Daoy (cell line): Measurements from ENCODE around the gene GPI. TPM values are rescaled to one million over a fixed set of nuclear protein-coding genes. Genes with fewer than 3 reads are reported as not detected.

Source experiments
- DNase-seq: peaks from one replicate; pipeline ENCODE4 v3.0.0-alpha.2; 2015; ENCODE audit warnings: low read depth
- total RNA-seq: library from RNA; depleted of rRNA; stranded (reverse); fragments of >200 nt; shearing (Covaris generic); gene quantifications from 2 replicates; pipeline ENCODE4 v1.2.3, GENCODE V29; 2014

GPI gene
- total RNA-seq, 1 experiment from 2014 or later: 124 TPM

DNA sequence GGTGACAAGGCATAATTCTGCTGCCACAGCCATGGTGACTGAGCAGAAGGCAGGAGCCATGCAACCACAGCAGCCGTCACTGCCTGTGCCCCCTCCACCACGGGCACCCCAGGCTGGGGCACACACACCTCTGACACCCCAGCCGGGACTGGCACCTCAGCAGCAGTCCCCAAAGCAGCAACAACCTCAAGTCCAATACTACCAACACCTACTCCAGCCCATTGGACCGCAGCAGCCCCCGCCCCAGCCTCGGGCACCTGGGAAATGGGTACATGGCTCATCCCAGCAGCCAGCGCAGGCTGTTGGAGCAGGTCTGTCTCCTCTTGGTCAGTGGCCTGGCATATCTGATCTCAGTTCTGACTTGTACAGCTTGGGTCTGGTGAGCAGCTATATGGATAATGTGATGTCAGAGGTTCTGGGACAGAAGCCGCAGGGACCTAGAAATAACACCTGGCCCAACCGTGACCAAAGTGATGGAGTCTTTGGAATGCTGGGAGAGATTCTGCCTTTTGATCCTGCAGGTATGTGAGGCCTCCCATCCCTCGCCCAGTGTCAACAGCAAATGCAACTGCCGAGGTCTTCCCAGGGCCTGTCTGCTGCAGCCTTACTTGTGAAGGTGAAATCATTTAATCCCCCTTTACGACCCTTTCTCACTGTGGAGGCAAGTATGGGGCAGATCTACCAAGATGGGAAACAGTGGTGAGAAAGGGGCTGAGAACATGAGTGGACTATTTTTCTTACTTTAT is 22.9 kb upstream of the GPI start:
- DNase-seq: no peak

GRCh38 chr19:34343751-34344150 is 21.2 kb upstream of the GPI start:
- DNase-seq: no peak

GRCh38 chr19:34345947-34346351 is 19.0 kb upstream of the GPI start:
- peak; percentile 68 for DNase-seq

GRCh38 chr19:34347561-34348165 is 17.3 kb upstream of the GPI start:
- no peak for DNase-seq

DNA sequence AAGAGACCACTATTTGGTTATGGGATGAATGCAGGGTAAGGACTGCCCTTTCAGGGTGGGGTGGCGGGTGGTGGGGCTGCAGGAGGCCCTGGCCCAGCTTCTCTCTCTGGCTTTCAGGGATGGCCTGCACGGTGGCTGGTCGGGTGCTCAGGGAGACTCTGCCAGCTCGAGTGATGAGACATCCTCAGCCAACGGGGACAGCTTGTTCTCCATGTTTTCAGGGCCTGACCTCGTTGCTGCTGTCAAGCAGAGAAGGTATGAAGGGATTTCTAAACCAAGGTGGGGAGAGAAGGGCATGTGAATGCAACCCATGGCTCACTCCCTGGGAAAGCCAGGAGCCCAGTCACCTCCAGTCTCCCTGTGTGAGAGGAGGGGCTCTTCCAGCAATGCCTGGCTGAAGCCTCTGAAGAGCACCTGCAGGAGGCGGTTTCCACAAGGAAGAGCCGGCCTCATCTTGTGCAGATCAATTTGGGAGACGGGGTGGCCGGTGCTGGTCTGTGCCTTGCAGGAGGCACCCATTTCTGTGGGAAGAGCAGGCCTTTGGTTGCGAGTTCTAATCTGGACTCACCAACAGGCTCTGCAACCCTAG is 16.0 kb upstream of the GPI start:
- DNase-seq: no peak

- no peak for DNase-seq
Observed at GRCh38 chr19:34350161-34350561, 14.8 kb upstream of the GPI start.

GRCh38 chr19:34351382-34351826 is 13.6 kb upstream of the GPI start:
- DNase-seq: no peak

- DNase-seq: no peak
Observed at GRCh38 chr19:34353546-34353945, 11.4 kb upstream of the GPI start.

DNA sequence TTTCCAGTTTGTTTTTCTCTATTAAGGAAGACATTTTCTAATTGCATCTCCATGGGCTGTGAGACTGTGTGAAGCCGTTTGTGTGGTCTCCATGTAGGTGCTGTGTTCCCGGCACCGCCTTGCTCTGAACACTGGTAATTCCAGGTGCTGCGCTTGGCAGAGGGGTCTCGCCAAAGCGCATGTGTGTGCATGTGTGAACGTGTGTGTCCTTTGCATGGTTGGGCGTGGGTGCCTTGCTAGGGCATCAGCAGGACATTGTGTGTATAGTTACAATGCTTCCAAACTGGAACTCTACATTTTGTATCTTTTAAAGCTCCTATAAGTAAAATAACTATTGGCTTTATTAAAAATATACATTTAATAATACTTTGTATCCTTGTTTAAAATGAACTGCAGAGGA is 9.8 kb upstream of the GPI start:
- DNase-seq: no peak

GRCh38 chr19:34356875-34357274 is 8.1 kb upstream of the GPI start:
- no peak for DNase-seq

DNA sequence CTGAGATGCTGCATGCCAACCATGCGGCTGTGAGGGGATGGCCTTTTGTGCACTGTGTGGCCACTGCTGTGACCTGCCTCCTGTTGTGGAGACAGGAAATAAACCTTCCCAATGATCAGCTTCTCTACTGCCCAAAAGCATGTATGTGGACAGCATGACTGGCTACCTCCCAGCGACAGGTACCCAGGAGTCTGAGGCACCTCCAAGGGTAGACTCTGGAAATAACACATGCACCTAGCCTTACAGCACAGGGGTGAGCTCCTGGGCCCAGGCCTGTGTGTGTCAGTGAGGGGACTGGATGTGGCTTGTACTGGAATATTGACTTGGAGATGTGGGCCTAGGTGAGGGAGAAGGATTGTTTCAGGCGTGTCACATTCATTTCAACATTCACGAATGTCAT is 7.6 kb upstream of the GPI start:
- no peak for DNase-seq

DNA sequence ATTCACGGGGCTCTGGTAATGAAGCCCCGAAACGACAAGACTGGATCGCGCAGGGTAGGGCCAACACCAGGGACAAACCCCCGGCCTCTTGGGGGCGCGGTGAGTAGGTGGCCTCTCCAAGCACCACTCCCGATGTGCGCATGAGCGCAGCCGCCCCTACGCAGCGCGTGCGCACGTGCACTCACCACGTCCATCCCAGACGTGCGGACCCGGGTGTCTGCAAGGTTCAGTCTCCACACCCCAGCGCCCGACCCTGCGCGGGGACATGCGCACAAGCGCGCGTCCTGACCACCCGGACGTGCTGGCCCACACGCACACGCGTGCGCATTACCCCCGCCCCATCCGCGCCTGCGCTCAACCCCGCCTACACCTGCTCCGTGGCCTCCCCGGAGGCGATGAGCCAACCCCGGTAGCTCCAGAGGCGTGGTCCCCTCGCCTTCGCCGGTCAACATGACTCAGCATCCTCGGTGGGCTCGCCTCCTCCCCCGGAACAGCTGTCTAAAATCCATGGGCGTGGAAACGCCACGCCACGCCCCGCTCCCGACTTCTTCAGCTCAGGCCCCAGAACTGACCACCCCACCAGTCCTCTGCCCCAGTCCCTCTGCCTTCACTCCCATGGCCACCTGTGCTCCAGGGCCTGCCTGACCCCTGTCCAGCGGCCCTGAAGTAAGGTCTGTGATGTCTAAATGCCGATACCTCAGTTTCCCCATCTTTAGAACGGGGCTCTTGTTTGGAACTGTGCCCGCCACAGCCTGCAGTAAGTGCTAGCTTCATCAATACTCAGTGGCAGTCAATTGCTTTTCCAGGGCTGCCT is 5.6 kb upstream of the GPI start:
- peak; percentile 99 for DNase-seq

- DNase-seq: no peak
Observed at GRCh38 chr19:34359954-34360315, 5.1 kb upstream of the GPI start.

- DNase-seq: no peak
Observed at GRCh38 chr19:34360354-34360909, 4.6 kb upstream of the GPI start.

DNA sequence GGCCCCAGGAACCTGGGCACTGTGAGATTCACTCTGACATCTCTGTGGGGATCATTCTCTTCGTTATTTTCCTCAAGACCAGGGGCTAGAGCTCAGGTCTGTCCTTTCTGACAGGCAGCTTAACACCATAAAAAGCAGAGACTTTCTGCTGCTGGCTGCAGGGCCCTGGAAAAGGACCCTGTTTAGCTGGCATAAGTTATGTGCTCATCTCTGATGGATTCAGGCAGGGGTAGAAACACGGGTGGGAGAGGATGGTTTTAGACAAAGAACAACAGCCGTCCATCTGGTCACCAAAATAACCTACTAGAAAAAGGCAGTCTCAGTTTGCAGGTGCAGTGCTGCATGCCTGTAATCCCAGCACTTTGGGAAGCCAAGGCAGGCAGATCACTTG is 2.3 kb upstream of the GPI start:
- no peak for DNase-seq

- no peak for DNase-seq
Observed at GRCh38 chr19:34363094-34363493, 1.9 kb upstream of the GPI start.

DNA sequence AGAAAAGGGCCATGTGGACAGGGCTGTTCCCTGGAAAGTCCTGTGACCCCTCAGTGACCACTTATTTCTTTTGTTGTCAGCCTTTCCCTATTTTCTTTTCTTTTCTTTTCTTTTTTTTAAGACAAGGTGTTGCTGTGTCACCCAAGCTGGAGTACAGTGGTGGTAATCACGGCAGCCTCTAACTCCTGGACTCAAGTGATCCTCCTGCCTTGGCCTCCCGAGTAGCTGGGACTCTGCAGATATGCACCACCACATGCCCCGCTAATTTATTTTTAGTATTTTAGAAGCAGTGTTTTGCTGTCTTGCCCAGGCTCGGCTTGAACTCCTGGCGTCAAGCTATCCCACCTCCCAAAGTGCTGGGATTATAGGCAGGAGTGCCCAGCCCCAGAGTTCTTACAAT is 1.1 kb upstream of the GPI start:
- DNase-seq: no peak

DNA sequence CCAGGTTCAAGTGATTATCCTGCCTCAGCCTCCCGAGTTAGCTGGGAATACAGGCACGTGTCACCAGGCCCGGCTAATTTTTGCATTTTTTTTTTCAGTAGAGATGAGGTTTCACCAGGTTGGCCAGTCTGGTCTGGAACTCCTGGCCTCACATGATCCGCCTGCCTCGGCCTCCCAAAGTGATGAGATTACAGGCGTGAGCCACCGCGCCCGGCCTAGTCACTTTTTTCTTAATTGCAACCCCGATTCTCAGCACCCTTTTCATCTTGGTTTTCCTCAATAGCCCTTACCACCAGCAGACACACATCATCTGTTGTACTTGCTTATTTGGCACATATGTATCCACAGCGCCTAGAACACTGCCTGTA is 550 bp upstream of the GPI start:
- no peak for DNase-seq

DNA sequence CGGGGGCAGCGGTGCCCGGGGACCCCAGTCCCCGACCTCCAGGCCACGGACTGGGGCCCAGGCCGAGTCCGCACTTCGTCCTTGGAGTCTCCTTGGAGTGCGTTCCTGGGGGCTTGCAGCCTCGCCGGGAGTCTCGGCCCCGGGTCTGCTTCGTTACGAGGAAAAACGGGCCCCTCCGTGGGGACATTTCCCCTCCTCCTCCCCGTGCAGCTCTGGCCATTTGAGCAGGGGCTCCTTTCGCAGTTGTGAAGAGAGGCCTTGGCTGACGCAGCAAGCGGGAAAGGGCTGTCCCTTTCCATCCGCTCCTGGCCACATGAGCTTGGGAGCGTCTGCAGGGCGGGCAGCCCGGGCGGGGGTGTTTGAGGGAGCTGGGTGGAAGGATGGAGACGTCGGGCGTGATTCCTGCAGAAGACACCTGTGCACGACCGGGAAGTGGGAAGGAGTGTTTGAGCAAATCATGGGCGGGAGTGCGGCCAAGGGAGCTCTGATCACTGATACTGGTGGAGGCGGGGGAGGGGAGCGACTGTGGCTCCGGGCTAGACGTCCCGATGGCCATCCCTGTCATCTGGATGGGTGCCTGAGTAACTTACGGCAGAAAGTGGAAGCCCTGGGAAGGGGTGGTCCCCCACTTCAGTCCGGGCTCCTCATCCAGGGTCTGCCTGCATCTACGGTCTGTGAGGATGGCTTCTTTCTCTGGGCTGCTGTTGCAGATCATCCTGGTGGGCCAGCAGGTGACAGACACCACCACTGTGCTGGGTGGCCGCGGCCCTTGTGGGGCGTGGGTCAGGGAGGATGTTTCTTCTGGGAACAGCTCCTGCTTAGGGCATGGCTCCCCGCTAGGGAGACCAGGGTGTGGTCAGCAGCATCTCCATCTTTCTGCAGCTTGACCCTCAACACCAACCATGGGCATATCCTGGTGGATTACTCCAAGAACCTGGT is 736 bp downstream of the GPI start:
- peak; percentile 46 for DNase-seq

DNA sequence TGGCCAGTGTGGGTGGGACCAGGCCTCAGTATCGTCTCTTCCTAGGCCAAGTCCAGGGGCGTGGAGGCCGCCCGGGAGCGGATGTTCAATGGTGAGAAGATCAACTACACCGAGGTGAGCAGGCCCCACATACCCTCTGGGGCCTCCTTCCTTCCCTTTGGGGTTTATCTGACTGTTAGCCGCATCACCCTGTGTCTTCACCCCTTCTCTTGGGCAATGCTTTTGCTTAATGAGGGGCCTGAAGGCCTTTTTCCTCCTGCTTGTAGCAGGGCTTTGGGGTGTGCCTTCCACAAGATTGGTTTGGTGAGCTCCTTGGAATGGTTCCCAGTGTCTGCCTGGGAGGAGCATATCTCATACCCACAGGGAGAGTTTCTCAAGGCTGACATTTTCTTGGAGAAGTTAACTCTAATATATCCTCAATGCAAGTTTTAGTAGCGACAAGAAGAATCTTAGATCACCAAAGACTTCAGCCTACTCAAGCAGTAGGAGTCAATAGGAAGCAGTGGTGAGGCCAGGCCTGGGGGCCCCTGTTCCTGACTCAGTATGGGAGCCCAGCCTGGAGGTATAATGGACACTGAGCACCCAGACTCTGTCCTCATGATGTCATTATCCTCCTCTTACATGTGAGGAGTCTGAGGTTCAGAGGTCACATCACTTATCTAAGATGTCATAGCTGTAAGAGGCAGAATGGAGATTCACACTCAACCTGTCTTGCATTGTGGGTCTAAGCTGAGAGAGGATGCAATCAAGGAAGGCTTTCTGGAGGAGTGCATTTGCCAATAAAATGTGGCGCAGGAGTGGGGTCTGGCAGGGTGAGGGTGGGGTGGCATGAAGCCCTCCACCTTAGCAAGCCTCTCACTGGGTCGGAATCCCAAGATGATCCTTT is 2.0 kb downstream of the GPI start:
- DNase-seq: no peak
